K562 (cell line): Measurements from ENCODE around the gene FUCA2. TPM values are rescaled to one million over a fixed set of nuclear protein-coding genes. Genes with fewer than 3 reads are reported as not detected.
A peak's percentile ranks its signal among the peaks of the same experiment; 100 is the strongest.

Source experiments
- ATF7 ChIP-seq: fragments of 450-650 bp; IDR thresholded peaks from 2 replicates; pipeline ENCODE4 v1.7.1; 2014; ENCODE audit warnings: mild to moderate bottlenecking, moderate library complexity
- BMI1 ChIP-seq: fragments of 150-350 bp; IDR thresholded peaks from 2 replicates; pipeline ENCODE4 v1.6.1; 2014; ENCODE audit warnings: low read length
- CCNT2 ChIP-seq: IDR thresholded peaks from 2 replicates; pipeline ENCODE4 v1.6.1; 2011; ENCODE audit warnings: borderline replicate concordance, low read depth, mild to moderate bottlenecking, moderate library complexity, mixed read lengths, low read length; ENCODE audit not compliant: insufficient read length; ENCODE audit errors: extremely low read depth
- CTBP1 ChIP-seq: fragments of 450-650 bp; IDR thresholded peaks from 2 replicates; pipeline ENCODE4 v1.6.1; 2016; ENCODE audit warnings: borderline replicate concordance
- DLX4 ChIP-seq: fragments of 250-450 bp; sonication (Bioruptor Pico); IDR thresholded peaks from 2 replicates; pipeline ENCODE4 v1.6.1; 2021; ENCODE audit warnings: mild to moderate bottlenecking
- EP400 ChIP-seq: fragments of 450-650 bp; IDR thresholded peaks from 2 replicates; pipeline ENCODE4 v1.6.1; 2017; ENCODE audit warnings: antibody characterized with exemption, mild to moderate bottlenecking, moderate library complexity
- ETV5 ChIP-seq: sonication (generic); formaldehyde crosslinking; IDR thresholded peaks from 2 replicates; pipeline ENCODE4 v1.4.0; 2020; ENCODE audit warnings: low read depth, mild to moderate bottlenecking, missing genetic modification reagents
- GTF2B ChIP-seq: IDR thresholded peaks from 2 replicates; pipeline ENCODE4 v1.6.1; 2011; ENCODE audit not compliant: insufficient read length; ENCODE audit errors: extremely low read depth
- HBP1 ChIP-seq: fragments of 450-650 bp; formaldehyde crosslinking; IDR thresholded peaks from 2 replicates; pipeline ENCODE4 v1.4.0; 2022; ENCODE audit warnings: missing genetic modification characterization
- ILF3 ChIP-seq: fragments of 450-650 bp; IDR thresholded peaks from 2 replicates; pipeline ENCODE4 v1.6.1; 2018; ENCODE audit warnings: antibody characterized with exemption, mild to moderate bottlenecking, moderate library complexity, borderline replicate concordance
- MTF1 ChIP-seq: fragments of 250-450 bp; sonication (Bioruptor Pico); IDR thresholded peaks from 2 replicates; pipeline ENCODE4 v1.9.0; 2021; ENCODE audit warnings: moderate library complexity, mild to moderate bottlenecking, inconsistent platforms, borderline replicate concordance
- RHOXF2B ChIP-seq: fragments of 250-450 bp; sonication (Bioruptor Pico); conservative IDR thresholded peaks from 2 replicates; pipeline ENCODE4 v1.5.1; 2021
- SRF ChIP-seq, 2 experiments: fragments of 250-450, 450-650 bp in 1 of 2; sonication (Bioruptor Pico) in 1 of 2; sonication (generic) in 1 of 2; formaldehyde crosslinking; IDR thresholded peaks; 2 replicates each; pipeline versions ENCODE4 v1.5.0 to v1.5.1; 2020 to 2022; ENCODE audit warnings: mild to moderate bottlenecking in 1 of 2, missing genetic modification reagents in 1 of 2
- ZC3H4 ChIP-seq: sonication (generic); formaldehyde crosslinking; IDR thresholded peaks from 2 replicates; pipeline ENCODE4 v1.9.0; 2021; ENCODE audit warnings: missing genetic modification reagents, borderline replicate concordance
- ZC3H8 ChIP-seq: fragments of 450-650 bp; IDR thresholded peaks from 2 replicates; pipeline ENCODE4 v1.6.1; 2017
- ZNF143 ChIP-seq: sonication (generic); formaldehyde crosslinking; IDR thresholded peaks from 2 replicates; pipeline ENCODE4 v1.9.0; 2022; ENCODE audit warnings: mild to moderate bottlenecking, missing genetic modification reagents
- ZNF830 ChIP-seq: fragments of 250-450 bp; sonication (Bioruptor Pico); IDR thresholded peaks from 2 replicates; pipeline ENCODE4 v1.5.0; 2021; ENCODE audit warnings: mild to moderate bottlenecking
- polyA plus RNA-seq, 8 experiments: library from polyadenylated mRNA; depleted of rRNA in 4 of 8; stranded (reverse) in 5 of 8; unstranded in 3 of 8; fragments of >200 nt; fragmentation: Nextera tagmentation in 2 of 8; fragmentation: Illumina TruSeq in 1 of 8; extraction: Ambion mirVana in 2 of 8; extraction: Trizol in 1 of 8; gene quantifications; 2 replicates each; pipeline versions ENCODE4 v1.2.1 to v1.2.3, GENCODE V29; 2011 to 2014; ENCODE audit warnings: inconsistent platforms in 1 of 8, missing spikeins in 1 of 8
- total RNA-seq, 7 experiments: library from RNA; depleted of rRNA in 6 of 7; stranded (reverse); fragments of >200 nt in 6 of 7; fragmentation: Illumina TruSeq in 2 of 7; extraction: Trizol in 2 of 7; gene quantifications; 2 replicates each; pipeline versions ENCODE4 v1.2.1 to v1.2.3, GENCODE V29; 2011 to 2021; ENCODE audit warnings: low replicate concordance in 1 of 7
- TF ChIP-seq, protein P1 (sequence below), 2 experiments: fragments of 450-650 bp; conservative IDR thresholded peaks; 2 replicates each; pipeline ENCODE4 v1.6.1; 2017; ENCODE audit warnings: mild to moderate bottlenecking in 2 of 2, moderate library complexity in 2 of 2
- TF ChIP-seq, protein P2 (sequence below), 2 experiments: fragments of 250-450 bp in 1 of 2; fragments of 450-650 bp in 1 of 2; sonication (Bioruptor Pico) in 1 of 2; IDR thresholded peaks; 2 replicates each; pipeline versions ENCODE4 v1.6.1 to v1.8.0; 2016 to 2021; ENCODE audit warnings: mild to moderate bottlenecking in 2 of 2, moderate library complexity in 2 of 2, missing compliant biosample characterization in 1 of 2, missing genetic modification characterization in 1 of 2
- TF ChIP-seq, protein P3 (sequence below): fragments of 200-800 bp; sonication (Bioruptor generic); IDR thresholded peaks from 2 replicates; pipeline ENCODE4 v1.6.1; 2017; ENCODE audit warnings: missing genetic modification characterization, missing compliant biosample characterization

Gene FUCA2
- total and polyA plus RNA-seq, 9 of the 15 experiments (the other 6 are each of a cell fraction or from before 2014, with no cell fraction given), result 20.6 to 112 (median 79.3) TPM

GRCh38 chr6:143510991-143511891 lies at the start of gene FUCA2 (continued):
- no peak for TF ChIP-seq MTF1
- peak; percentile 71; the same call in 1 of the 2 replicates for TF ChIP-seq CTBP1
- no peak for TF ChIP-seq DLX4 (CRISPR knock-in tag)
- TF ChIP-seq, protein P1, sequence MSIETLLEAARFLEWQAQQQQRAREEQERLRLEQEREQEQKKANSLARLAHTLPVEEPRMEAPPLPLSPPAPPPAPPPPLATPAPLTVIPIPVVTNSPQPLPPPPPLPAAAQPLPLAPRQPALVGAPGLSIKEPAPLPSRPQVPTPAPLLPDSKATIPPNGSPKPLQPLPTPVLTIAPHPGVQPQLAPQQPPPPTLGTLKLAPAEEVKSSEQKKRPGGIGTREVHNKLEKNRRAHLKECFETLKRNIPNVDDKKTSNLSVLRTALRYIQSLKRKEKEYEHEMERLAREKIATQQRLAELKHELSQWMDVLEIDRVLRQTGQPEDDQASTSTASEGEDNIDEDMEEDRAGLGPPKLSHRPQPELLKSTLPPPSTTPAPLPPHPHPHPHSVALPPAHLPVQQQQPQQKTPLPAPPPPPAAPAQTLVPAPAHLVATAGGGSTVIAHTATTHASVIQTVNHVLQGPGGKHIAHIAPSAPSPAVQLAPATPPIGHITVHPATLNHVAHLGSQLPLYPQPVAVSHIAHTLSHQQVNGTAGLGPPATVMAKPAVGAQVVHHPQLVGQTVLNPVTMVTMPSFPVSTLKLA (conservative IDR thresholded peaks at IDR 0.05), result peak; percentile 89 to 96
- no peak; a peak in 1 of 4 replicates for TF ChIP-seq SRF (CRISPR knock-in tag; IDR thresholded peaks at IDR 0.05)
- TF ChIP-seq ETV5 (CRISPR knock-in tag), result peak; percentile 76
- no peak for TF ChIP-seq ZC3H4 (CRISPR knock-in tag)
- no peak for TF ChIP-seq ILF3
- 0 out of 2 replicates have a peak, but pooled peaks have one; percentile 68 for TF ChIP-seq HBP1 (CRISPR knock-in tag)
- no peak for TF ChIP-seq RHOXF2B (CRISPR knock-in tag)
- TF ChIP-seq GTF2B, result no peak
- peak; percentile 91 for TF ChIP-seq ATF7
- TF ChIP-seq EP400, result peak; percentile 98
- peak; percentile 84 for TF ChIP-seq CCNT2
- TF ChIP-seq BMI1, result no peak
- TF ChIP-seq, protein P2, sequence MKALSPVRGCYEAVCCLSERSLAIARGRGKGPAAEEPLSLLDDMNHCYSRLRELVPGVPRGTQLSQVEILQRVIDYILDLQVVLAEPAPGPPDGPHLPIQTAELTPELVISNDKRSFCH (CRISPR knock-in tag; IDR thresholded peaks at IDR 0.05), result no peak
- TF ChIP-seq, protein P2 (tag; IDR thresholded peaks at IDR 0.05), result peak; percentile 61; the same call in 1 of the 2 replicates
- TF ChIP-seq, protein P3, sequence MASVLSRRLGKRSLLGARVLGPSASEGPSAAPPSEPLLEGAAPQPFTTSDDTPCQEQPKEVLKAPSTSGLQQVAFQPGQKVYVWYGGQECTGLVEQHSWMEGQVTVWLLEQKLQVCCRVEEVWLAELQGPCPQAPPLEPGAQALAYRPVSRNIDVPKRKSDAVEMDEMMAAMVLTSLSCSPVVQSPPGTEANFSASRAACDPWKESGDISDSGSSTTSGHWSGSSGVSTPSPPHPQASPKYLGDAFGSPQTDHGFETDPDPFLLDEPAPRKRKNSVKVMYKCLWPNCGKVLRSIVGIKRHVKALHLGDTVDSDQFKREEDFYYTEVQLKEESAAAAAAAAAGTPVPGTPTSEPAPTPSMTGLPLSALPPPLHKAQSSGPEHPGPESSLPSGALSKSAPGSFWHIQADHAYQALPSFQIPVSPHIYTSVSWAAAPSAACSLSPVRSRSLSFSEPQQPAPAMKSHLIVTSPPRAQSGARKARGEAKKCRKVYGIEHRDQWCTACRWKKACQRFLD (CRISPR knock-in tag), result peak; percentile 18; the same call in 1 of the 2 replicates
- no peak; the same call in 1 of the 2 replicates for TF ChIP-seq ZNF830 (CRISPR knock-in tag)
- no peak for TF ChIP-seq ZC3H8
- TF ChIP-seq ZNF143 (CRISPR knock-in tag), result 0 out of 2 replicates have a peak, but pooled peaks have one; percentile 35
